ENCODE measurements around the gene HVCN1.
"Not testable (repeated sequence)": the region's sequence is repeated elsewhere in the genome, so short reads cannot be mapped to it uniquely, and the experiment has no call there.

Gene HVCN1

GRCh38 chr12:110688446-110689280, at the start of gene HVCN1:
Gene HVCN1 (minus strand): TSS chr12:110689115. CDS start chr12:110683245, 5,870 bp downstream.
- no peak for DNase-seq (ENCODE audit: low read depth in 1 of 2, low spot score in 1 of 2)

- no peak for DNase-seq (ENCODE audit: low read depth in 1 of 2, low spot score in 1 of 2)
Measured at GRCh38 chr12:110737532-110737931, 48.6 kb upstream of the HVCN1 start.

GRCh38 chr12:110737016-110737415, 48.1 kb upstream of the HVCN1 start:
- not testable (repeated sequence) for DNase-seq (ENCODE audit: low read depth in 1 of 2, low spot score in 1 of 2)

GRCh38 chr12:110733900-110734299, 45.0 kb upstream of the HVCN1 start:
- no peak for DNase-seq (ENCODE audit: low read depth in 1 of 2, low spot score in 1 of 2)

GRCh38 chr12:110733089-110733715, 44.3 kb upstream of the HVCN1 start:
- DNase-seq (ENCODE audit: low read depth in 1 of 2, low spot score in 1 of 2): no peak

- DNase-seq (ENCODE audit: low read depth in 1 of 2, low spot score in 1 of 2): no peak
Measured at GRCh38 chr12:110732572-110732971, 43.7 kb upstream of the HVCN1 start.

GRCh38 chr12:110731479-110731878, 42.6 kb upstream of the HVCN1 start:
- no peak for DNase-seq (ENCODE audit: low read depth in 1 of 2, low spot score in 1 of 2)

GRCh38 chr12:110728628-110729027, 39.7 kb upstream of the HVCN1 start:
- DNase-seq (ENCODE audit: low read depth in 1 of 2, low spot score in 1 of 2): no peak

GRCh38 chr12:110726708-110727369, 37.9 kb upstream of the HVCN1 start:
- no peak for DNase-seq (ENCODE audit: low read depth in 1 of 2, low spot score in 1 of 2)

GRCh38 chr12:110726028-110726427, 37.1 kb upstream of the HVCN1 start:
- no peak for DNase-seq (ENCODE audit: low read depth in 1 of 2, low spot score in 1 of 2)

- no peak for DNase-seq (ENCODE audit: low read depth in 1 of 2, low spot score in 1 of 2)
Measured at GRCh38 chr12:110725267-110725666, 36.4 kb upstream of the HVCN1 start.

GRCh38 chr12:110722892-110723291, 34.0 kb upstream of the HVCN1 start:
- DNase-seq (ENCODE audit: low read depth in 1 of 2, low spot score in 1 of 2): not testable (repeated sequence)

GRCh38 chr12:110721570-110721969, 32.7 kb upstream of the HVCN1 start:
- DNase-seq (ENCODE audit: low read depth in 1 of 2, low spot score in 1 of 2): no peak

GRCh38 chr12:110720516-110720915, 31.6 kb upstream of the HVCN1 start:
- DNase-seq (ENCODE audit: low read depth in 1 of 2, low spot score in 1 of 2): no peak

GRCh38 chr12:110718222-110718908, 29.4 kb upstream of the HVCN1 start:
- no peak for DNase-seq (ENCODE audit: low read depth in 1 of 2, low spot score in 1 of 2)

- DNase-seq (ENCODE audit: low read depth in 1 of 2, low spot score in 1 of 2): no peak
Measured at GRCh38 chr12:110717037-110717436, 28.1 kb upstream of the HVCN1 start.

GRCh38 chr12:110708917-110709316, 20.0 kb upstream of the HVCN1 start:
- DNase-seq (ENCODE audit: low read depth in 1 of 2, low spot score in 1 of 2): no peak

GRCh38 chr12:110705309-110705708, 16.4 kb upstream of the HVCN1 start:
- DNase-seq (ENCODE audit: low read depth in 1 of 2, low spot score in 1 of 2): no peak

- DNase-seq (ENCODE audit: low read depth in 1 of 2, low spot score in 1 of 2): no peak
Measured at GRCh38 chr12:110704750-110705149, 15.8 kb upstream of the HVCN1 start.

- DNase-seq (ENCODE audit: low read depth in 1 of 2, low spot score in 1 of 2): no peak
Measured at GRCh38 chr12:110704231-110704630, 15.3 kb upstream of the HVCN1 start.

- no peak for DNase-seq (ENCODE audit: low read depth in 1 of 2, low spot score in 1 of 2)
Measured at GRCh38 chr12:110702081-110702480, 13.2 kb upstream of the HVCN1 start.
